HEK293T (cell line): Measurements from ENCODE around the gene FAM114A1.

Experiments used
- ARNT ChIP-seq: fragments of 450-650 bp; IDR thresholded peaks from 2 replicates; pipeline ENCODE4 v1.6.1; 2017; ENCODE audit warnings: mild to moderate bottlenecking
- BHLHE40 ChIP-seq: fragments of 450-650 bp; IDR thresholded peaks from 2 replicates; pipeline ENCODE4 v1.6.1; 2016; ENCODE audit warnings: mild to moderate bottlenecking, moderate library complexity, borderline replicate concordance
- ELF4 ChIP-seq: fragments of 450-650 bp; IDR thresholded peaks from 2 replicates; pipeline ENCODE4 v1.6.1; 2017; ENCODE audit warnings: antibody characterized with exemption
- FOXA1 ChIP-seq: fragments of 450-650 bp; IDR thresholded peaks from 2 replicates; pipeline ENCODE4 v1.6.1; 2016; ENCODE audit warnings: mild to moderate bottlenecking
- FOXK2 ChIP-seq: fragments of 450-650 bp; IDR thresholded peaks from 2 replicates; pipeline ENCODE4 v1.6.1; 2016; ENCODE audit warnings: mild to moderate bottlenecking
- L3MBTL2 ChIP-seq: fragments of 450-650 bp; conservative IDR thresholded peaks from 2 replicates; pipeline ENCODE4 v1.6.1; 2016; ENCODE audit warnings: mild to moderate bottlenecking
- NFRKB ChIP-seq: fragments of 450-650 bp; IDR thresholded peaks from 2 replicates; pipeline ENCODE4 v1.6.1; 2016; ENCODE audit warnings: mild to moderate bottlenecking, moderate library complexity
- SP1 ChIP-seq: fragments of 450-650 bp; IDR thresholded peaks from 2 replicates; pipeline ENCODE4 v1.6.1; 2017
- SUZ12 ChIP-seq: fragments of 450-650 bp; IDR thresholded peaks from 2 replicates; pipeline ENCODE4 v1.6.1; 2016; ENCODE audit warnings: mild to moderate bottlenecking
- TARDBP ChIP-seq: fragments of 450-650 bp; IDR thresholded peaks from 2 replicates; pipeline ENCODE4 v1.6.1; 2016
- ZNF384 ChIP-seq: fragments of 450-650 bp; IDR thresholded peaks from 2 replicates; pipeline ENCODE4 v1.6.1; 2016

- TF ChIP-seq SUZ12 (no peak), BHLHE40 (no peak), L3MBTL2 (no peak), SP1 (no peak), FOXA1 (no peak), NFRKB (no peak), ELF4 (no peak), ZNF384 (no peak), FOXK2 (no peak), ARNT (no peak), TARDBP (no peak)
Measured at GRCh38 chr4:38856046-38856445, 11.6 kb upstream of the FAM114A1 start.
